Stomach (tissue), 9 donors: ENCODE measurements around the gene HPCA. TPM values are rescaled to one million over a fixed set of nuclear protein-coding genes. Genes with fewer than 3 reads are reported as not detected.

Experiments
- DNase-seq, 2 donors: peaks; one replicate each; pipeline versions ENCODE4 v3.0.0 to v3.0.0-alpha.2; 2013 to 2019
- H3K27ac ChIP-seq, 5 donors: fragments of 200-600 bp in 4 of 5; sonication (generic) in 4 of 5; one replicate each; pipeline ENCODE4 v1.5.1; 2013 to 2019; ENCODE audit warnings: mild to moderate bottlenecking in 1 of 5, moderate library complexity in 1 of 5
- H3K27me3 ChIP-seq, 3 donors: fragments of 200-600 bp; sonication (generic); one replicate each; pipeline ENCODE4 v1.5.1; 2017 to 2019; ENCODE audit warnings: mixed run types in 1 of 3
- H3K36me3 ChIP-seq, 4 donors: fragments of 200-600 bp; sonication (generic); 1 replicate in 3 of 4; 2 replicates in 1 of 4; pipeline ENCODE4 v1.5.1; 2016 to 2019
- H3K4me1 ChIP-seq, 4 donors: fragments of 200-600 bp; sonication (generic); one replicate each; pipeline ENCODE4 v1.5.1; 2016 to 2019
- H3K4me3 ChIP-seq, 4 donors: fragments of 200-600 bp; sonication (generic) in 3 of 4; one replicate each; pipeline ENCODE4 v1.5.1; 2016 to 2019; ENCODE audit warnings: mild to moderate bottlenecking in 1 of 4
- H3K9me3 ChIP-seq, 4 donors: fragments of 200-600 bp; sonication (generic); one replicate each; pipeline ENCODE4 v1.5.1; 2016 to 2019
- CTCF ChIP-seq, 7 experiments: fragments of 450-650 bp in 4 of 7; fragments of 200-600 bp in 3 of 7; sonication (generic) in 3 of 7; IDR thresholded peaks; one replicate each; pipeline ENCODE4 v1.5.1; 2016 to 2019; ENCODE audit warnings: antibody characterized with exemption in 7 of 7, control low read depth in 2 of 7, mild to moderate bottlenecking in 1 of 7
- EP300 ChIP-seq: sonication (generic); formaldehyde crosslinking; IDR thresholded peaks from one replicate; pipeline ENCODE4 v1.6.1; 2017; ENCODE audit warnings: antibody characterized with exemption
- POLR2A ChIP-seq, 4 donors: fragments of 450-650 bp; IDR thresholded peaks; one replicate each; pipeline ENCODE4 v1.6.1; 2016; ENCODE audit warnings: antibody characterized with exemption in 4 of 4, control low read depth in 2 of 4, mild to moderate bottlenecking in 1 of 4, moderate library complexity in 1 of 4
- POLR2AphosphoS5 ChIP-seq, 3 donors: sonication (generic); formaldehyde crosslinking; IDR thresholded peaks; one replicate each; pipeline ENCODE4 v1.6.1; 2016; ENCODE audit warnings: antibody characterized with exemption in 3 of 3
- WGBS, 5 donors: extraction: QIAGEN DNeasy Blood & Tissue Kit in 3 of 5; methylation state at CpG; one replicate each; pipeline versions ENCODE4 v1.1.5 to v1.1.7; 2013 to 2018; 5-methylcytosine and 5-hydroxymethylcytosine counted together
- intact Hi-C: fragments of 100-400 bp; cut with DNase I; formaldehyde crosslinking; loops from one replicate; pipeline ENCODE4 v1.15.1; 2023; ENCODE audit warnings: low total_unique reads
- polyA plus RNA-seq, 3 donors: library from polyadenylated mRNA; stranded (reverse); fragments of 200-250 nt; gene quantifications; one replicate each; pipeline ENCODE4 v1.2.3, GENCODE V29; 2013
- total RNA-seq, 5 donors: library from RNA; depleted of rRNA; stranded (reverse); fragments of >200 nt; gene quantifications; one replicate each; pipeline versions ENCODE4 v1.1.0 to v1.2.3, GENCODE V29; 2014 to 2016
- donor health status: healthy with polysubstance abuse.
- donor health status: Bipolar disorder and iron deficiency.
- donor health status: healthy.

HPCA gene
- total and polyA plus RNA-seq, 8 donors = 0.30 to 4.9 (median 0.75) TPM; not detected in 5

GRCh38 chr1:32865639-32866405 lies 20.5 kb upstream of the HPCA start:
- no peak for DNase-seq
- peaks cover 0 to 48% (median 37%) of the 10 kb centered on the region in 4 donors for H3K36me3 ChIP-seq
- peaks cover 0 to 13% (median 6%) of the 10 kb centered on the region in 3 donors for H3K27me3 ChIP-seq
- intact Hi-C loops = no loop called here
- H3K27ac ChIP-seq = peak overlapping the region in 1 of 5 donors; percentile 42
- no peak overlapping the region for H3K4me3 ChIP-seq
- H3K4me1 ChIP-seq = peaks cover 7 to 34% (median 20%) of the 10 kb centered on the region in 4 donors
- H3K9me3 ChIP-seq = no peaks in the 10 kb centered on the region
- TF ChIP-seq POLR2A (IDR thresholded peaks at IDR 0.05) (no peak), CTCF (IDR thresholded peaks at IDR 0.05) (no peak), EP300 (no peak), POLR2AphosphoS5 (IDR thresholded peaks at IDR 0.05) (no peak)
- WGBS, 5 donors = 28 to 44% (median 35%) methylated on average over 3 of the region's 3 CpGs

- WGBS, 5 donors = 87 to 92% (median 88%) methylated on average over 5 of the region's 5 CpGs
- TF ChIP-seq POLR2AphosphoS5 (IDR thresholded peaks at IDR 0.05) = no peak
- no peak for TF ChIP-seq EP300
- no peak overlapping the region for H3K27ac ChIP-seq
- no peak overlapping the region for H3K4me3 ChIP-seq
- peaks cover 12 to 38% (median 23%) of the 10 kb centered on the region in 4 donors for H3K4me1 ChIP-seq
- intact Hi-C loops = no loop called here
- DNase-seq = no peak
- peaks cover 0 to 26% (median 19%) of the 10 kb centered on the region in 3 donors for H3K27me3 ChIP-seq
- H3K9me3 ChIP-seq = no peaks in the 10 kb centered on the region
- peaks cover 0 to 36% (median 26%) of the 10 kb centered on the region in 4 donors for H3K36me3 ChIP-seq
Measured at GRCh38 chr1:32867151-32867550, 19.1 kb upstream of the HPCA start.

- peaks cover 0 to 31% (median 21%) of the 10 kb centered on the region in 4 donors for H3K36me3 ChIP-seq
- 87 to 97% (median 93%) methylated on average over 7 of the region's 7 CpGs for WGBS, 5 donors
- H3K4me3 ChIP-seq = no peak overlapping the region
- peaks cover 12 to 42% (median 28%) of the 10 kb centered on the region in 4 donors for H3K4me1 ChIP-seq
- no peak overlapping the region for H3K27ac ChIP-seq
- H3K27me3 ChIP-seq = peaks cover 0 to 31% (median 24%) of the 10 kb centered on the region in 3 donors
- DNase-seq = no peak
- H3K9me3 ChIP-seq = no peaks in the 10 kb centered on the region
- TF ChIP-seq CTCF (IDR thresholded peaks at IDR 0.05) (no peak), POLR2A (IDR thresholded peaks at IDR 0.05) (no peak), EP300 (no peak), POLR2AphosphoS5 (IDR thresholded peaks at IDR 0.05) (no peak)
- intact Hi-C loops = no loop called here
Measured at GRCh38 chr1:32867671-32868070, 18.6 kb upstream of the HPCA start.

GRCh38 chr1:32868085-32868484 lies 18.2 kb upstream of the HPCA start:
- Histone ChIP-seq H3K4me3 (no peak overlapping the region), H3K27me3 (peaks cover 0 to 35% (median 24%) of the 10 kb centered on the region in 3 donors), H3K4me1 (peaks cover 12 to 45% (median 31%) of the 10 kb centered on the region in 4 donors), H3K27ac (no peak overlapping the region), H3K36me3 (peaks cover 0 to 27% (median 17%) of the 10 kb centered on the region in 4 donors), H3K9me3 (no peaks in the 10 kb centered on the region)
- 92 to 94% (median 94%) methylated on average over 13 of the region's 13 CpGs for WGBS, 5 donors
- intact Hi-C loops = no loop called here
- TF ChIP-seq CTCF (IDR thresholded peaks at IDR 0.05) = no peak
- no peak for TF ChIP-seq EP300
- no peak for TF ChIP-seq POLR2AphosphoS5 (IDR thresholded peaks at IDR 0.05)
- no peak for TF ChIP-seq POLR2A (IDR thresholded peaks at IDR 0.05)
- no peak for DNase-seq
